Stomach (tissue), 9 donors: ENCODE measurements around the gene TAAR6. TPM values are rescaled to one million over a fixed set of nuclear protein-coding genes. Genes with fewer than 3 reads are reported as not detected.
"Not testable (repeated sequence)": the region's sequence is repeated elsewhere in the genome, so short reads cannot be mapped to it uniquely, and the experiment has no call there.

Source experiments
- DNase-seq, 2 donors: peaks; one replicate each; pipeline versions ENCODE4 v3.0.0 to v3.0.0-alpha.2; 2013 to 2019
- H3K27ac ChIP-seq, 5 donors: fragments of 200-600 bp in 4 of 5; sonication (generic) in 4 of 5; one replicate each; pipeline ENCODE4 v1.5.1; 2013 to 2019; ENCODE audit warnings: mild to moderate bottlenecking in 1 of 5, moderate library complexity in 1 of 5
- H3K27me3 ChIP-seq, 3 donors: fragments of 200-600 bp; sonication (generic); one replicate each; pipeline ENCODE4 v1.5.1; 2017 to 2019; ENCODE audit warnings: mixed run types in 1 of 3
- H3K36me3 ChIP-seq, 4 donors: fragments of 200-600 bp; sonication (generic); 1 replicate in 3 of 4; 2 replicates in 1 of 4; pipeline ENCODE4 v1.5.1; 2016 to 2019
- H3K4me1 ChIP-seq, 4 donors: fragments of 200-600 bp; sonication (generic); one replicate each; pipeline ENCODE4 v1.5.1; 2016 to 2019
- H3K4me3 ChIP-seq, 4 donors: fragments of 200-600 bp; sonication (generic) in 3 of 4; one replicate each; pipeline ENCODE4 v1.5.1; 2016 to 2019; ENCODE audit warnings: mild to moderate bottlenecking in 1 of 4
- H3K9me3 ChIP-seq, 4 donors: fragments of 200-600 bp; sonication (generic); one replicate each; pipeline ENCODE4 v1.5.1; 2016 to 2019
- EP300 ChIP-seq: sonication (generic); formaldehyde crosslinking; IDR thresholded peaks from one replicate; pipeline ENCODE4 v1.6.1; 2017; ENCODE audit warnings: antibody characterized with exemption
- POLR2A ChIP-seq, 4 donors: fragments of 450-650 bp; IDR thresholded peaks; one replicate each; pipeline ENCODE4 v1.6.1; 2016; ENCODE audit warnings: antibody characterized with exemption in 4 of 4, control low read depth in 2 of 4, mild to moderate bottlenecking in 1 of 4, moderate library complexity in 1 of 4
- POLR2AphosphoS5 ChIP-seq, 3 donors: sonication (generic); formaldehyde crosslinking; IDR thresholded peaks; one replicate each; pipeline ENCODE4 v1.6.1; 2016; ENCODE audit warnings: antibody characterized with exemption in 3 of 3
- WGBS, 5 donors: extraction: QIAGEN DNeasy Blood & Tissue Kit in 3 of 5; methylation state at CpG; one replicate each; pipeline versions ENCODE4 v1.1.5 to v1.1.7; 2013 to 2018; 5-methylcytosine and 5-hydroxymethylcytosine counted together
- intact Hi-C: fragments of 100-400 bp; cut with DNase I; formaldehyde crosslinking; loops from one replicate; pipeline ENCODE4 v1.15.1; 2023; ENCODE audit warnings: low total_unique reads
- polyA plus RNA-seq, 3 donors: library from polyadenylated mRNA; stranded (reverse); fragments of 200-250 nt; gene quantifications; one replicate each; pipeline ENCODE4 v1.2.3, GENCODE V29; 2013
- total RNA-seq, 5 donors: library from RNA; depleted of rRNA; stranded (reverse); fragments of >200 nt; gene quantifications; one replicate each; pipeline versions ENCODE4 v1.1.0 to v1.2.3, GENCODE V29; 2014 to 2016
- TF ChIP-seq, protein P1 (sequence below), 7 experiments: fragments of 450-650 bp in 4 of 7; fragments of 200-600 bp in 3 of 7; sonication (generic) in 3 of 7; IDR thresholded peaks; one replicate each; pipeline ENCODE4 v1.5.1; 2016 to 2019; ENCODE audit warnings: antibody characterized with exemption in 7 of 7, control low read depth in 2 of 7, mild to moderate bottlenecking in 1 of 7
- donor health status: healthy with polysubstance abuse.
- donor health status: Bipolar disorder and iron deficiency.
- donor health status: healthy.

TAAR6 gene
- total and polyA plus RNA-seq, 8 donors = not detected

DNA sequence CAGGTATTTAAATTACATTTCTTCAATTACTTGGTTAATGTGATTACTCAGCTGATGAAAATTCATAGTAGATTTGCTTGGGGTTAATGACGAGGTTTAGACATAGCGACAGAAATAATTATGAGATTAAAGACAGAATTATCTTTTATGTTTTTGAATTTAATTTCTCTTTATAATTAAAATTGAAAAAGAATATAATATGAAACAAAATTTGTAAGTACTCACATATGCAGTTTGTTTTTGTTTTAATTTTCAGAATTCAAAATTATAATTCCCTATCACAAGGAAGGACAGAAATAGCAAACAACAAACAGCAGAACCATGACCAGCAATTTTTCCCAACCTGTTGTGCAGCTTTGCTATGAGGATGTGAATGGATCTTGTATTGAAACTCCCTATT is 17.8 kb upstream of the TAAR6 start, which contains the start of gene TAAR8:
TAAR8 (plus strand) TSS at position 301 of the 400 bp plus-strand sequence; CDS start at position 322, 21 bp downstream.
- intact Hi-C loops = no loop called here
- 91 to 98% (median 92%) methylated on average over 2 of the region's 2 CpGs for WGBS, 5 donors
- TF ChIP-seq, protein P1, sequence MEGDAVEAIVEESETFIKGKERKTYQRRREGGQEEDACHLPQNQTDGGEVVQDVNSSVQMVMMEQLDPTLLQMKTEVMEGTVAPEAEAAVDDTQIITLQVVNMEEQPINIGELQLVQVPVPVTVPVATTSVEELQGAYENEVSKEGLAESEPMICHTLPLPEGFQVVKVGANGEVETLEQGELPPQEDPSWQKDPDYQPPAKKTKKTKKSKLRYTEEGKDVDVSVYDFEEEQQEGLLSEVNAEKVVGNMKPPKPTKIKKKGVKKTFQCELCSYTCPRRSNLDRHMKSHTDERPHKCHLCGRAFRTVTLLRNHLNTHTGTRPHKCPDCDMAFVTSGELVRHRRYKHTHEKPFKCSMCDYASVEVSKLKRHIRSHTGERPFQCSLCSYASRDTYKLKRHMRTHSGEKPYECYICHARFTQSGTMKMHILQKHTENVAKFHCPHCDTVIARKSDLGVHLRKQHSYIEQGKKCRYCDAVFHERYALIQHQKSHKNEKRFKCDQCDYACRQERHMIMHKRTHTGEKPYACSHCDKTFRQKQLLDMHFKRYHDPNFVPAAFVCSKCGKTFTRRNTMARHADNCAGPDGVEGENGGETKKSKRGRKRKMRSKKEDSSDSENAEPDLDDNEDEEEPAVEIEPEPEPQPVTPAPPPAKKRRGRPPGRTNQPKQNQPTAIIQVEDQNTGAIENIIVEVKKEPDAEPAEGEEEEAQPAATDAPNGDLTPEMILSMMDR (IDR thresholded peaks at IDR 0.05) = no peak
- no peak for TF ChIP-seq POLR2AphosphoS5 (IDR thresholded peaks at IDR 0.05)
- no peak for TF ChIP-seq EP300
- TF ChIP-seq POLR2A (IDR thresholded peaks at IDR 0.05) = no peak
- no peak for DNase-seq
- Histone ChIP-seq H3K36me3 (no peaks in the 10 kb centered on the region), H3K27ac (no peak within 1 kb of the TSS), H3K27me3 (no peaks in the 10 kb centered on the region), H3K9me3 (no peaks in the 10 kb centered on the region), H3K4me1 (no peaks in the 10 kb centered on the region), H3K4me3 (no peak within 1 kb of the TSS)

DNA sequence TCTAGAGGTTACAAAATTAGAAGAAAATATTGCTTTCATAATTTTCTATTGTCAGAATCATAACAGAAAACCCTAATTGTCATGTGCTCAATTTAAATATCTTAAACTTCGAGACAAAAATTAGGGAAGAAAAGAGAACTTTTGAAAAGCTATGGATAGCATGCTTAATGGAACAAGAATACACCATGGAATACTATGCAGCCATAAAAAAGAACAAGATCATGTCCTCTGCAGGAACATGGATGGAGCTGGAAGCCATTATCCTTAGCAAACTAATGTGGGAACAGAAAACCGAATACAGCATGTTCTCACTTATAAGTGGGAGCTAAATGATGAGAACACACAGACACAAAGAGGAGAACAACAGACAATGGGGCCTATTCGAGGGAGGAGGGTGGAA is 10.0 kb upstream of the TAAR6 start:
- H3K36me3 ChIP-seq, DNase-seq, H3K4me1 ChIP-seq, H3K9me3 ChIP-seq, intact Hi-C loops, H3K27me3 ChIP-seq, H3K4me3 ChIP-seq, H3K27ac ChIP-seq: not testable (repeated sequence)
- 71 to 91% (median 83%) methylated on average over 3 of the region's 3 CpGs for WGBS, 5 donors

- H3K4me3 ChIP-seq = no peak overlapping the region
- H3K9me3 ChIP-seq = no peaks in the 10 kb centered on the region
- intact Hi-C loops = no loop called here
- peaks cover 0 to 4% (median 0%) of the 10 kb centered on the region in 3 donors for H3K27me3 ChIP-seq
- no peaks in the 10 kb centered on the region for H3K36me3 ChIP-seq
- no peak overlapping the region for H3K27ac ChIP-seq
- no peak for DNase-seq
- 85 to 92% (median 90%) methylated on average over 6 of the region's 6 CpGs for WGBS, 5 donors
- TF ChIP-seq POLR2AphosphoS5 (IDR thresholded peaks at IDR 0.05) = no peak
- TF ChIP-seq, protein P1 (IDR thresholded peaks at IDR 0.05) = no peak
- TF ChIP-seq EP300 = no peak
- no peak for TF ChIP-seq POLR2A (IDR thresholded peaks at IDR 0.05)
- H3K4me1 ChIP-seq = no peaks in the 10 kb centered on the region
These were observed 3.7 kb upstream of the TAAR6 start for GRCh38 chr6:132566404-132566803.

- intact Hi-C loops = no loop called here
- H3K4me1 ChIP-seq = no peaks in the 10 kb centered on the region
- H3K27ac ChIP-seq = no peak overlapping the region
- no peak for TF ChIP-seq POLR2AphosphoS5 (IDR thresholded peaks at IDR 0.05)
- TF ChIP-seq, protein P1 (IDR thresholded peaks at IDR 0.05) = no peak
- H3K27me3 ChIP-seq = peaks cover 0 to 4% (median 0%) of the 10 kb centered on the region in 3 donors
- WGBS, 5 donors = 55 to 79% (median 70%) methylated on average over 1 of the region's 1 CpG
- no peaks in the 10 kb centered on the region for H3K36me3 ChIP-seq
- no peaks in the 10 kb centered on the region for H3K9me3 ChIP-seq
- H3K4me3 ChIP-seq = no peak overlapping the region
- DNase-seq = no peak
These were observed 2.6 kb upstream of the TAAR6 start for GRCh38 chr6:132567566-132567965.

DNA sequence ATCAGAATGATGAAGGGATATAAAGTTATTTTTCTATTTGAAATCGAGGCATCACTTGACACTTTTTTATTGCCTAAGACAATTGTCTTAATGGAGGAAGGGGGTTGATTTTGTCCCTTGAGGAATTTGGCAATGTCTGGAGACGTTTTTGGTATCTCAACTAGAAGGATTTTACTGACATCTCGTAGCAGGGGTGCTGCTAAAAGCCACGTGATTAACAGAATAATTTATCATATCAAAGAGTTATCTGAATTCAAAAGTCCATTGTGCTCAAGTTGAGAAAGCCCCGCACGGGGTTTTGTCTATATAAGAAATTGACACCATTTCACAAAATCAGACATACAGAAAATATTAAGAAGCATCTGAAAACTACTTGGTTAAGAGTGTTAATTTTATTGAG is 1.5 kb upstream of the TAAR6 start:
- H3K4me3 ChIP-seq = no peak overlapping the region
- no peaks in the 10 kb centered on the region for H3K9me3 ChIP-seq
- peaks cover 0 to 4% (median 0%) of the 10 kb centered on the region in 3 donors for H3K27me3 ChIP-seq
- no peaks in the 10 kb centered on the region for H3K4me1 ChIP-seq
- no peaks in the 10 kb centered on the region for H3K36me3 ChIP-seq
- H3K27ac ChIP-seq = no peak overlapping the region
- intact Hi-C loops = no loop called here
- DNase-seq = no peak
- 47 to 62% (median 54%) methylated on average over 6 of the region's 6 CpGs for WGBS, 5 donors
- no peak for TF ChIP-seq EP300
- no peak for TF ChIP-seq POLR2A (IDR thresholded peaks at IDR 0.05)
- TF ChIP-seq, protein P1 (IDR thresholded peaks at IDR 0.05) = no peak
- TF ChIP-seq POLR2AphosphoS5 (IDR thresholded peaks at IDR 0.05) = no peak
